GM12874 (cell line): ENCODE data around the gene TMEM50A.

Source experiments
- TF ChIP-seq, protein P1 (sequence below): IDR thresholded peaks from 2 replicates; pipeline ENCODE4 v1.5.1; 2011; ENCODE audit warnings: low read depth, mild to moderate bottlenecking, control low read depth, low read length, moderate library complexity; ENCODE audit not compliant: insufficient read depth

TMEM50A gene

DNA sequence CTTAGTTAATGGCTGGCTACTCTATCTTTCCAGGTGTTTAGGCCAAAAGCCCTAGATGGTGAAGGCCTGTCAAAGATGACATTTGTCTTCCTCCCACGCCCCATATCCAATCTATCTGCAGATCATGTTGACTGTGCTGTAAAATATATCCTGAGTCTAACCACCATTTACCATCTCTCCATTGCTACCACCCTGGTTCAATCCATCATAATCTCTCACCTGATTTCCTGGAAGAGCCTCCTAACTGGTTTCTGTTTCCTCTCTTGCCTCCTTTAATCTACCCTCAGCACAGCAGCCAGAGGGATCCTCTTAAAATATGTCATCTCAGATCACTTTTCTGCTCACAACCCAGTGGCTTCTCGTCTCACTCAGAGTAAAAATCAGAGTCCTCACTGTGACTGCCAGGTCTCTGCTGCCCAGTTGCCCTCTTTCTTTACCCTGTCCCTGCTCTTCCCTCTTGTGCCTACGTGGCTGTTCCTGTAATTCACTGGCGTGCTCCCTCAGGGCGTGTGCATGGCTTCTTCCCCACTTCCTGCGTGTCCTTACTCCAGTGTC is 17.8 kb downstream of the TMEM50A start:
- TF ChIP-seq, protein P1, sequence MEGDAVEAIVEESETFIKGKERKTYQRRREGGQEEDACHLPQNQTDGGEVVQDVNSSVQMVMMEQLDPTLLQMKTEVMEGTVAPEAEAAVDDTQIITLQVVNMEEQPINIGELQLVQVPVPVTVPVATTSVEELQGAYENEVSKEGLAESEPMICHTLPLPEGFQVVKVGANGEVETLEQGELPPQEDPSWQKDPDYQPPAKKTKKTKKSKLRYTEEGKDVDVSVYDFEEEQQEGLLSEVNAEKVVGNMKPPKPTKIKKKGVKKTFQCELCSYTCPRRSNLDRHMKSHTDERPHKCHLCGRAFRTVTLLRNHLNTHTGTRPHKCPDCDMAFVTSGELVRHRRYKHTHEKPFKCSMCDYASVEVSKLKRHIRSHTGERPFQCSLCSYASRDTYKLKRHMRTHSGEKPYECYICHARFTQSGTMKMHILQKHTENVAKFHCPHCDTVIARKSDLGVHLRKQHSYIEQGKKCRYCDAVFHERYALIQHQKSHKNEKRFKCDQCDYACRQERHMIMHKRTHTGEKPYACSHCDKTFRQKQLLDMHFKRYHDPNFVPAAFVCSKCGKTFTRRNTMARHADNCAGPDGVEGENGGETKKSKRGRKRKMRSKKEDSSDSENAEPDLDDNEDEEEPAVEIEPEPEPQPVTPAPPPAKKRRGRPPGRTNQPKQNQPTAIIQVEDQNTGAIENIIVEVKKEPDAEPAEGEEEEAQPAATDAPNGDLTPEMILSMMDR, result no peak

DNA sequence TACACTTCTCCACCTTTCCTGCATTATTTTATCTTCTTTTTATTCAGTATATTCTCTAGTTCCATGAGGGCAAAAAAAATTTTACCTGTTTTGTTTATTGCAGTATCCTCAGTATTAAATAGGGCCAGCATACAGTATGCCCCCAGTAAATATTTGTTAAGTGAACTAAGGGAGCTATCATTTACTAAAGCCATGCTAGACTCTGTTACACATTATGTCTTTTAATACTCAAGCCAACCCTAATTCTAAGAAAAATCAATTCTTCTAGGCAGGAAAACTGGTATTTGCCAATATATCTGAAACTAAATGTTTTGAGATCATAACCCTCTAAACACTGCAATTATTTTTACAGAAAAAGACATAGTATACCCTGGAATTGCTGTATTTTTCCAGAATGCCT is 18.3 kb downstream of the TMEM50A start:
- TF ChIP-seq, protein P1, result no peak

DNA sequence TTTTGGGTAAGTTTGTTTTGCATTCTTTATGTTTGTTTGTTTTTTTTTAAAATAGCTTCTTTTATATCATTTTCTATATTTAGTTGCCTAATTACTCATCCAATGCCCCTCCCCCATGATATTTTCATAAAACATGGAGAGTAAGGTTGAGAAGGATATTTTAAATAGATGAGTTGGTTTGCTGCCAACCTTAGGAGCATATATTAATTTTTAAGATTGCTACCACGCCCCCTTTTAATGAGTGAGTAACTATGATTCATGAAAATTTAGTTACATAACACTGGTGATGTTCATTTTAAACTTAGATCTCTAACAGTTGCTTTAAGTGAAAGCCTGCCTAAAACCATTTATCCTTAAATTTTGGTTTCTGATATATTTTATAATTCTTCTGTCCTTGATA is 18.7 kb downstream of the TMEM50A start:
- TF ChIP-seq, protein P1, result no peak

DNA sequence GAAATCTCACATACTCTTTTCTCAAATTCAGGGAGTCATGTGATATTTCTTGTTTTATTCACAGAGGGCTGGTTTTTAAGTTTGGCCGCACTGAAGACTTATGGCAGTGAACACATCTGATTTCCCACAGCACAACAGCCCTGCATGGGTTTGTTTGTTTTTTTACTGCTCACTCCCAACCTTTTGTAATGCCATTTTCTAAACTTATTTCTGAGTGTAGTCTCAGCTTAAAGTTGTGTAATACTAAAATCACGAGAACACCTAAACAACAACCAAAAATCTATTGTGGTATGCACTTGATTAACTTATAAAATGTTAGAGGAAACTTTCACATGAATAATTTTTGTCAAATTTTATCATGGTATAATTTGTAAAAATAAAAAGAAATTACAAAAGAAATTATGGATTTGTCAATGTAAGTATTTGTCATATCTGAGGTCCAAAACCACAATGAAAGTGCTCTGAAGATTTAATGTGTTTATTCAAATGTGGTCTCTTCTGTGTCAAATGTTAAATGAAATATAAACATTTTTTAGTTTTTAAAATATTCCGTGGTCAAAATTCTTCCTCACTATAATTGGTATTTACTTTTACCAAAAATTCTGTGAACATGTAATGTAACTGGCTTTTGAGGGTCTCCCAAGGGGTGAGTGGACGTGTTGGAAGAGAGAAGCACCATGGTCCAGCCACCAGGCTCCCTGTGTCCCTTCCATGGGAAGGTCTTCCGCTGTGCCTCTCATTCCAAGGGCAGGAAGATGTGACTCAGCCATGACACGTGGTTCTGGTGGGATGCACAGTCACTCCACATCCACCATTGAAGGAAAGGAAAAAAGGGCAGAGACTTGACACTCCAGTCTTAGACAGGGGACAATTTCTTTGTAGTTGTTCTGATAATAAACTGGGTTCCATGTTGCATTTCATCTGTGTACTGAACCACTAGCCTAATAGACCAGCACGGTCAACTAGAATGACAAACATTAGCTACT is 22.8 kb downstream of the TMEM50A start:
- TF ChIP-seq, protein P1, result no peak

DNA sequence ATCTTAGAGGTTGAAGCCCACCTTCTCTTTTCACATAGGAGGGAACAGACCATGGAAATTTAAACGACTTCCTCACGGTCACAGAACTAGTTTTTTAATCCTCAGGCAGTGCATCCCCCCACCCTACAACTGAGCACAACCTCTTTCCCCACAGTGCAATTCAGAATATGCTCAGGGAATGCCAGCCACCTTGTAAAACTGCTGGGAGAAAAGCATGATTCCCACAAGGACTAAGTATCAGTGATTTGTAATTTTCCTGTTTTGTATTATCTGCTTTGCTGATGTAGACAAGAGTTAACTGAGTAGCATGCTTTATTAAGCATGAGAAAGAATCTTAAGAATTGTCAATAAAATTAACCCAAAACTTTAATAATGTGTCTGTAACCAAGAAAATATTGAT is 23.8 kb downstream of the TMEM50A start:
- TF ChIP-seq, protein P1, result no peak

DNA sequence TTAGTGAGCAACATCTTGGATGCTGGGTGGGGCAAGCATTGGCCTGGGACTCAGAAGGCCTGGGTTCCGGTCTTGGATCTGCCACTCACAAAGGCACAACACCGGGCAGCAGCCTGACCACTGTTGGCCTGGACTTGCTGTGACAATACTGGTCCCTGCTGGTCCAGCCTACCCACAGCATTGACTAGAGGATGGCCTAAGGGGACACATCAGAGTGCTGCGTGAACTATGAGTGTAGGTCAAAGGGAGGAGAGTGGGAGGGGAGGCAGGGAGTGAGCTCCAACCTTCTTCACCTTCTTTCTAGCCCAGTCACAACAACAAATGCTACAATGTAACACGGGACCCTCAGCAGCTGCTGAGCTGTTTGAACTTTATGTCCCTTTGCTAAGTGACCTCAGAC is 31.1 kb downstream of the TMEM50A start:
- TF ChIP-seq, protein P1, result no peak

DNA sequence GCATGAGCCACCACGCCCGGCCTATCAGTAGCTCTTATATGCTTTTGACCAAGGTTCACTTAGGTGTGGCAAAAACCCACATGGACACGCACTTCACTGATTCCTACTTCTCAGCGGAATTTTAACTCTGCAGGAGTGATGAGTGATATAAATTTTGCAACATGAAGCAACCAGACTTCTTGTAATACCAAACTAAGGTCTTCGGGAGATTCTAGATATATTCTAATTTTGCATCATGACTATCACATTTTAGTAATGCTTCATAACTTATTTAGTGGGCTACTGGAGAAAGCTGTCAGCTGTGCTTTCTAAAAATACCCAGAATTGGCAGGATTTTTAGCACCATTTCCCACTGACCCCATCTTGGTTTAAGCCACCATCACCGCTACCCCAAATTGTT is 54.7 kb downstream of the TMEM50A start:
- TF ChIP-seq, protein P1, result no peak
